Eye (tissue), 1 donor: ENCODE results near the gene PNRC2.
"Not testable (repeated sequence)": the region's sequence is repeated elsewhere in the genome, so short reads cannot be mapped to it uniquely, and the experiment has no call there.

Experiments
- DNase-seq: peaks from one replicate; pipeline ENCODE4 v3.0.0-alpha.2; 2015

PNRC2 gene

DNA sequence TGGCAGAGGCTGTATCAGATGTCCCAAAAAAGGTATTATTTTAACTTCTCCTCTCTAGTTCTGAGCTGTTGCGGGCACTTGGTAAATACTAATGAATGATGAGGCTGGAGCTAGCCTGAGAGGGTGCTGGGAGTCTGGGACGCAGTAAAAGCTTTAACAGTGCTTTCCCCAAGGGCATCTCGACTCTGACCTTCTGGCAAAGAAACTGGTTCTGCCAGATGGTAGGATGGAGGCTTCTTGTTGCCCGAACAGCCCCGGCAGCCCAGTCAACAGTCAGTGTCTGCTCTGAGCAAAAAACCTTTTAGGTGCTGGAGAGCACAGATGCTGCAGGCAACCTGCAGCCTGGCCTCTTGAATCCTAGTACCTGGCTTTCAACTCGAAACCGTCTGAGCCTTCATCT lies 2.5 kb upstream of the PNRC2 start:
- no peak for DNase-seq

DNA sequence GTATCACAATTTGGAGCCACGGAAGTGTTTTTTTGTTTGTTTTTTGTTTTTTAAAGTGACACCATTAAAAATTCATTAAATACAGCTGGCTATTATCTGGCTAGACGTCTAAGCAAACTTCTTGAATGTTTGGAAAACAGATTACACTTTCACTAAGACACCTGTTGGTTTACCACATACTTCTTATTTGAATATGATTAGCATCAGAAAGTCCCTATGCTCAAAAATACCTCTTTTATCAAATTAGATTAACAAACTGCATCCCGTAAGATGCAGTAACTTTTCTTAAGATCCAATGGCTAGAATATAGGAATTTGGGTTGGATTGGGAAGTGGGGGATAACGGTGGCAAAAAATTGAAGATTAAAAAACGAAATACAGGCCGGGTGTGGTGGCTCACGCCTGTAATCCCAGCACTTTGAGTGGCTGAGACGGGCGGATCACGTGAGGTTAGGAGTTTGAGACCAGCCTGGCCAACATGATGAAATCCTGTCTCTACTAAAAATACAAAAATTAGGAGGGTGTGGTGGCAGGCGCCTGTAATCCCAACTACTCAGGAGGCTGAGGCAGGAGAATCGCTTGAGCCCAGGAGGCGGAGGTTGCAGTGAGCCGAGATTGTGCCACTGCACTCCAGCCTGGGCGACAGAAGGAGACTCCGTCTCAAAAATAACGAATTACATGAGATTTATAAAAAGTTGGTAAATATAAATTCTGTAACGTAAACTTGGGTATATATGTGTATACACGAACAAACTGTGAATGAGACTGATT lies 1.4 kb upstream of the PNRC2 start:
- not testable (repeated sequence) for DNase-seq

- peak; percentile 91 for DNase-seq
These were observed 693 bp upstream of the PNRC2 start for GRCh38 chr1:23958810-23959460.

GRCh38 chr1:23960291-23961020 lies 828 bp downstream of the PNRC2 start:
- no peak for DNase-seq

GRCh38 chr1:23963617-23964234 lies 4.1 kb downstream of the PNRC2 start:
- DNase-seq = no peak

DNA sequence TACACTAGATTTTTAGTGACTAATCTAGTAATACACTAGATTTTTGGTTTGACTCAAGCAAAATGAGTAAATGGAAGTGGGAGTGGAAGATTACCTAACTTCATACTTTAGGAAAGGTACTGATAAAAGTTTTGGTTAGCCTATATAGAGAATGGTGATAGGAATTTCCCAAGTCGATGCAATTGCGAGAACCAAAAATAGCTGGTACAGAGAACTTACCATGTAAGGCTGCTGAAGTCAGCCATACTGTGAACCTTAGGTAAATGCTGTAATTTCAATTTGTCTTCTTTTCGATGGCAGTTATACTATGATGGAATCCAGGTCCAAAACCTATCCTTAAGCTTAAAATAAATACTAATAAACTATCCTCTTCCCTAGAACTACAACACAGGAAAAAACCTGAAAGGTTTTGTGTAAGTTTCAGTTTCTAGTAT lies 4.6 kb downstream of the PNRC2 start:
- DNase-seq = no peak

DNA sequence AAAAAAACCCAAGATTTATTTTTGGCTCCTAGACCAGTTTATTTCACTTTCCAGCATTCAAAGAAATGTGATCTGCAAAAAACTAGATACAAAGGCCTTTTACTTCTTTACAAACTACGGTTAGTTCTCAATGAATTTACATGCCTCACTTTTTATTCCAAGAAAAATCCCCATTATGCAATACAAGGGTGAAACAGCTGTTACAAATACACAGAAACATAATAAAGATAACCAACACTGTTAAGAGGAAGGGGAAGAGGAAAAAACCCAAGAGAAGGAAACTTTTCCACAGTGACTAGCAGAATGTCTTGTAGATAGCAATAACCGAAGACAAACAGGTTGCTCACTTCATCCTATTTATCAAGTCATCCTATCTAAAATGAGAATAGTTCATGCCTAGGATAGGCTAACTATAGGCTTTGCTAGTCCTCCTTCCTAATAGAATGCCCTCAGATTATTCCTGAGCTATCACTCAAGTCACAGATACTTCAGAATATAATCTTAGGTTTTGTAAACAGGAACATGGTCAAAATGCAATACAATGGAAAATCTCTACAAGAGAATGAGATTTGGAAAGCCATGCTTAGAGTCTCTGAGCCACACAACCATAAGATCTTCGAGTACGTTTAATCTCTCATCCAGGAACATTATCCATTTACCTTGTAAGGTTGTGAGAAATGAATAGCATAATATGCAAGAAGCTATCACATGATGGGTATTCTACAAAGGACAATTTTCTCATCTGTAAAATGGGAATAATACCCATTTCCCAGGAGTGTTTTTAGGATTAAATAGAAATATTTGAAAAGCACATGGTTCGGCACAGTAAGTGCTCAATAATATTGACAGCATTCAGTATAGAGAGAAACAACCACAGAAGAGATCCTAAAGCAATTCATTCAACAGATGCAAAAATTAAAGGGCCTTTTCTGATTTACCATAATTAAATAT lies 5.4 kb downstream of the PNRC2 start:
- DNase-seq = no peak

GRCh38 chr1:23966973-23967493 lies 7.4 kb downstream of the PNRC2 start:
- DNase-seq = no peak

- no peak for DNase-seq
These were observed 8.2 kb downstream of the PNRC2 start for GRCh38 chr1:23967871-23968270.

DNA sequence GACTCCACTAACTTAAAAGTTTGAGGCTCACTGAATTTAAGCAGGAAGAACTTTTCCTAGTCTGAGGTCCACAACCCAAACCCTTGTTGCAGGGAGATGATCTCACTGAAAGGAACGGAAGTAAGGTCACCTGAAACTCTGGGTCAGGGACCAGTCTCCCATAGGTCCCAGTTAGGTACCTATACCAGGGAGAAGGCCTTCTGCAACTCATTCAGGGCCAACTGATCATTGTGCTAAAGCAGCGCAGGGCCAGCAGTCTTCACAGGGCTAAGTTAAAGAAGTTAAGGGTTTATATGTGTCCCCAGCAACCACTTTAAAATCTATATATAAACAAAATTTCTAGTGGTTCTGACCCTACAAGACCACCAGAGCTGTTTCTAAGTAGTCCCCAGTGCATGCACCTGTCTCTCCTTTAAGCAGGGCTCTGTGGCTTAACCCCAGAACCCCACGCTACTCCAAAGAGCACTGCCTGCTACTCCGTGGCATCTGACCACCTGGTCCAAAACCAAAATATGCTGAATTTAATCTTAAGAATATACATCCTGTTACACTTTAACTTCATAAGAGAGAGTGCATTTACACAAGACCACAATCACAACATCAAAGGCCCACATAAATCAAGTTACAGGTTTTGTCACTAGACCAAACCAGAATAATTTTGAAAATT lies 17.7 kb downstream of the PNRC2 start:
- no peak for DNase-seq

- no peak for DNase-seq
These were observed 18.2 kb downstream of the PNRC2 start for GRCh38 chr1:23977854-23978191.

DNA sequence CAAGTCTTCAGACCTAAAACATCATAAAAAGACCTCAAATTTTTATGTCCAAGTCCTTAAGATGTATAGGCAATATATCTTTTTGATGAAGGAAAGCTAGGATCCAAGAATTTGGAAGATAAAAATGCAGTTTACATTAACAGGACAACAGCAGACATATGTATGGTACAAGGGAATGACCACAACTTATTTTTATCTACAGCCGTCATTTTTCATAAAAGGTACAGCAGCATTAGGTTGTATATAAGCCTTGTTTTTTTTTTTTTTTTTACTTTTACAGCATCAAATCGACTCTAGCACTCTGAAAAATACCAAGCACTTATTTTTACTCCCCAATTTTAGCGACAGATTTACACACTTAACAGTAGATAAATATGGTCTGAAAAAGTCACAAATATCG lies 19.2 kb downstream of the PNRC2 start:
- DNase-seq = peak; percentile 27

- no peak for DNase-seq
These were observed 19.8 kb downstream of the PNRC2 start for GRCh38 chr1:23979387-23979880.

DNA sequence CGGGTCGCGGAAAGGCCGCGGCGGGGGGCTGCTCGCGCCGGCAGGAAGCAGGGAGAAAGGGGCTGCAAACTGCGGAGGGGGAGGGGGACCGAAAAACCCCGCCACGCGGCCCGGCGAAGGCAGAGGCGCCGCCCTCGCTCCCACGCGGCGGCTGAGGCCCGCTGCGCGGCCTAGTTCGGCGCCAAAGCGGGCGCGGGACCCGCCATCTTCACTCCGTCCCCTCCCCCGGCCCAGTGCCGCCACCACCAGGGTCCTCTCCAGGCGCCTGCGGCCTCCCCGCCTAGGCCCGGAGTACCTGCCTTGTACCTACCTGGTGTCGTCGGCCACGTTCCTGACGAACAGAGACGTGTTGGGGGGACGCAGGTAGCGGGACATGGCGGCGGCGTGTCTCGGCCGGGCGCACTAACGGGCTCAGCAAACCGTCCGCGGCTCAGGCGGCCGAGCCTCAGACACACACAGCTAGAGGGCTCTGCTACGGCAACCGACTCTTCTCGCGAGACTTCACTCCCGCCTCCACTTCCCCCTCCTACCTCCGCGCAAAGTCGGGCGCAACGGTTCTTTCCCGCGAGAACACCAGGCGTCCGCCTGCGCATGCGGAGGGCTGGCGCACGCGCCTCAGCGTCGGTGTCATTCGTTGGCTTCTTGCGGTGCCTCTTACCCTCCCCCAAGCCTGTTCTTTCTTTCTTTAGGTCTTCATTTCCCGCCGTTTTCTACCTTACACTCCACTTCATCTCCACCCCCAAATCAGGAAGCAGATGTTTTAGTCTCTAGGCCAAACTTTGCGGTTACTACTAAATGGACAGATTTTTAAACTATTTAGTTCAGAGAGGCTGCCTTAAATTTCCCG lies 20.5 kb downstream of the PNRC2 start, which contains the start of gene SRSF10:
Gene SRSF10, minus strand, starts transcription at position 447 of the 847 bp plus-strand sequence. Its CDS starts 72 bp downstream, at position 375.
- peak; percentile 100 for DNase-seq

GRCh38 chr1:23980728-23981070 lies 21.1 kb downstream of the PNRC2 start:
- no peak for DNase-seq

DNA sequence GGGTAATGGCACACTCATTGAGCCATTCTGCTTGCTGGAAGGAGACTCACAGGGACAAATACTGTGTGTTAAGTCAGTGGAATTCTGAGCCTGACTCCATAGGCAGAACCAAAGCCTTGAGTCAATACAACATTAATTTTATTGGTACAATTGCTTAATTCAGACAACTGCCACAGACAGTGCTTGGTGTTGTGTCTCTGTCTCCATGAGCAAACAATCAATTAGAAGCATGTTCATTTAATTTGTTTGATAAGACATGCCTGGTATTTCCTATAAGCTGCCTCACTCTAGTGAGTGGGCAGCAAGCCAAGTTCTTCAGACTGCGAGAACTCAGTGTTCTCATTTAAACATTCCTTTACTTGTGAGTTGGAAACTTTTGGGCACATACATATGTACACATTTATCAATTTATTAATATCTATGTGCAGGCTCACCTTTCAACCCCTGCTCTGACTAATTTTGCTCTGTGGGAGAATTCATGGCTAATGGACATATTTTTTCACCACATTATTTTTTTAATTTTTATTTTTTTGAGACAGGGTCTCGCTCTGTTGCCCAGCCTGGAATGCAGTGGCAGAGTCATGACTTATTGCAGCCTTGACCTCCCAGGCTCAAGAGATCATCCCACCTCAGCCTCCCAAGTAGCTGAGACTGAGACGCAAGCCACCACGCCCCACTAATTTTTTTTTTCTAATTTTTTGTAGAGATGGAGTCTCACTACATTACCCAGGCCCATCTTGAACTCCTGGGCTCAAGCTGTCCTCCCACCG lies 25.0 kb downstream of the PNRC2 start:
- peak; percentile 77 for DNase-seq

GRCh38 chr1:23987038-23987437 lies 27.4 kb downstream of the PNRC2 start:
- DNase-seq = not testable (repeated sequence)

DNA sequence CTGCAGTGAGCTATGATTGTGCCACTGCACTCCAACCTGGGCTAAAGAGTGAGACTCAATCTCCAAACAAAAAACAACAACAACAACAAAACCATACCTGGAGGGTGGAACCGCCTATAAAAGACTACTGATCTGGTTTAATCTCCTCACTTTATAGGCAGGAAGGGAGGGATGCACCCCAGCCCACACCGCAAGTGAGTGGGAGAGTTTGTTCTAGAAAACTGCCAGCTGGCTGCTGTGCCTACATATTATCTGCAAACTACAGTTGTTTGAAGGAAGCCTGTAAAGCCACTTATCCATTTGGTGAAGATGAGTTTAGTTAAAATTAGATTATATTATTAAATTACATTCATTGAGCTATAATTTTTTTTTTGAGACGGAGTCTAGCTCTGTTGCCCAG lies 29.6 kb downstream of the PNRC2 start:
- DNase-seq = no peak

DNA sequence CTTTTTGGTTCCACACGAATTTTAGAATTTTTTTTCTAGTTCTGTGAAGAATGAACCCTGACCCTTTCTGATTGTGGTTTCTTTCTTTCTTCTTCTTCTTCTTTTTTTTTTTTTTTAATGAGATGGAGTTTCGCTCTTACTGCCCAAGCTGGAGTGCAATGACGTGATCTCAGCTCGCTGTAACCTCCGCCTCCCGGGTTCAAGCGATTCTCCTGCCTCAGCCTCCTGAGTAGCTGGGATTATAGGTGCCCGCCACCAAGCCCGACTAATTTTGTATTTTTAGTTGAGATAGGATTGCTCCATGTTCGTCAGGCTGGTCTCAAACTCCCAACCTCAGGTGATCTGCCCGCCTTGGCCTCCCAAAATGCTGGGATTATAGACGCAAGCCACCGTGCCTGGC lies 32.4 kb downstream of the PNRC2 start:
- not testable (repeated sequence) for DNase-seq
